ENCODE measurements around the gene ATP13A3.

Gene ATP13A3

GRCh38 chr3:194474675-194475074 is 12.1 kb downstream of the ATP13A3 start:
- no peak for DNase-seq

- DNase-seq = peak; percentile 36
These were observed 14.4 kb downstream of the ATP13A3 start for GRCh38 chr3:194472290-194472920.

GRCh38 chr3:194471863-194472262 is 14.9 kb downstream of the ATP13A3 start:
- no peak for DNase-seq

GRCh38 chr3:194470615-194471014 is 16.2 kb downstream of the ATP13A3 start:
- no peak for DNase-seq

DNA sequence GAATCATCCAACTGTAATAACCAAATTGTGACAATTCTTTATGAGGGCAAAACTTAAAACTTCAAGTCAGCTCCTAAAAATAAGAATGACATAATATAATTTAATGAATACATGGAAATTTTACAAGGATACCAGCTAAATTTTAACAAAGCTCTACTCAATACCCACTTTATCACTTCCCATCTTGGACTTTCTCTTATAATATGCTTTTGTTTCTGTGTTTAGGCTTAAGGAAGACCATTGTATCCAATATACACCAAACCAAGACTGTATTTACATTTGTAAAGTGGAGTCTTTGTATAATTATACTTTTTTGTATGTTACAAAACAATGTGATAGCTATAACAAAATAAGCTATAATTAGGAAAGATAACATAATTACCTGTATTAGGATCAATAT is 16.8 kb downstream of the ATP13A3 start:
- DNase-seq = no peak

DNA sequence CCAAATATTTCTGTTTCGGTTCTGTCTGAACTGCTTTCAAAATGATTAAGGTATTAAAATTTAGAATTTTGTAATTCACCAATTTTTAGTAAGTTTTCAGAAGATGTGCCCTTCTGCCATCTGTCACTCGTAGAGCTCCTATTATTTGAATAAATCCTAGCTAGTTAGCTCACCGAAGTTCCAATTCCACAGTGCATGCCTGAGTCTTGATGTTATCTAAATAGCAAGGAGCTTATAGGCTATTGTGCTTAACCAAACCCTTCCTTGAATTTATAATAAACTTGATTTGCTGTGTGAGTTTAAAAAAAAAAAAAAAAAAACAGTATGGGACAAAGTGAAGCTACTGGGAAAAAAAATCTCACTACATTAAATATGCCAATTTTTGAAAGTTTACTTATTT is 18.7 kb downstream of the ATP13A3 start:
- DNase-seq = no peak

DNA sequence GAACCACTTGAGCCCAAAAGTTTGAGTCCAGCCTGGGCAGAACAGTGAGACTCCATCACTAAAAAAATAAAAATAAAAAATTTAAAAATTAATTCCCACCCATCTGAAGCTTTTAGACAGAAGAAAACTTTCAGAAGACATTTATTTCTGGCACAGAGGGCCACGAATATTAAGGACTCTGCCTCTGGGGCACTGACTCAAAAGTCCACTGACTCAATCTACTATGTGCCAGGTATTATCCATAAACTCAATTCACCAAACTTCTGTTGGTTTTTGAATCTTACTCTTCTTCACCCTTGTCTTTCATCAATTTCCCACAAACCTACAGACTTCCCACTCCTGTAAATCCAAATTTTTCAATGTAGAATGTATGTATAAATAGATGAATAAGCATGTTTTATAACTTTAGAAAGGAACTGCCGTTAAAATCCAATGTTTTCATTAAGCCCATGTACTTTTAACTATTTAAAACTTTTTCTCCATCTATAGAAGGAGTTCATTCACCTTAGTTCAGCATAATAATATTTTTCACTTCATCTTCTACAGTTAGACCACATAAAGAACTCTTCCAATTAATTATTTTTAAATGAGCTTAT is 19.9 kb downstream of the ATP13A3 start:
- DNase-seq = no peak

DNA sequence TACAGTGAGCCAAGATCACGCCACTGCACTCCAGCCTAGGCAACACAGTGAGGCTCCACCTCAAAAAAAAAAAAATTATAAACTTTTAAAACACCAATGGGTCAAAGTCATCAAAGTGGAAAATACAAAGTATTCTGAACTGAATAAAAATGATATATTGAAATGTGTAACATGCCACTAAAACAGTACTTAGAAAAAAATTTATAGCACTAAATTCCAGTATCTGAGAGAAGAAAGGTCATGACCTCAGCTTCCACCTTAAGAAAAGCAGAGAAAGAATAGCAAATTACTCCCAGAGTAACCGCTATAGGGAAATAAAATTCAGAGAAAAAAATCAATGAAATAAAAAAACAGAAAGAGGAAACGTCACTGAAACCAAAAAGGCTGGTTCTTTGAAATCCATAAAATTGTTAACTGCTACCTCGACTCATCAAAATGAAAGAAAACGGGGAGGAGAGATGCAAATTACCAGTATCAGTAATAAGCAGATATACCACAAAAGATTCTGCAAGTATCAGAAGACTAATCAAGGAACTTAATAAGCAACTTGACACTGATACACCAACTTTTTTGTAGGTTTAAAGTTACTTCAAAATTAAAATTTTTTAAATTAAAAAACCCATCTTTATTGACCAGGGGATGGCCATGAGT is 20.8 kb downstream of the ATP13A3 start:
- no peak for DNase-seq

GRCh38 chr3:194465246-194465645 is 21.6 kb downstream of the ATP13A3 start:
- no peak for DNase-seq

DNA sequence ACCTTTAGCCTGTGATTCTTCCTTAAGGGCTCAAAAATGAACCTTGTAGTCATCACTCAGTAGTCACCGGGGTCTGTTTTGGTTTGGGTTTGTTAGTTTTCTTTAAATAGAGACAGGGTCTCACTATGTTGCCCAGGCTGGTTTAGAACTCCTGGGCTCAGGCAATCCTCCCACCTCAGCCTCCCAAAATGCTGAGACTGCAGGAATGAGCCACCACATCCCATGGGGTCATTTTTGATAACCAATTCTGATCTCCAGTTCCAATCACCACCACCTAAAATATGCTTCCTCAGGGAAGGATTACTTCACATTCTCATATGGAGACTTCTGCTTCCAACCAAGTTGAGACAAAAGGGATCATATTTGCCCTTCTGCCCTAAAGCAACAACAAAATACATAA is 22.1 kb downstream of the ATP13A3 start:
- no peak for DNase-seq

DNA sequence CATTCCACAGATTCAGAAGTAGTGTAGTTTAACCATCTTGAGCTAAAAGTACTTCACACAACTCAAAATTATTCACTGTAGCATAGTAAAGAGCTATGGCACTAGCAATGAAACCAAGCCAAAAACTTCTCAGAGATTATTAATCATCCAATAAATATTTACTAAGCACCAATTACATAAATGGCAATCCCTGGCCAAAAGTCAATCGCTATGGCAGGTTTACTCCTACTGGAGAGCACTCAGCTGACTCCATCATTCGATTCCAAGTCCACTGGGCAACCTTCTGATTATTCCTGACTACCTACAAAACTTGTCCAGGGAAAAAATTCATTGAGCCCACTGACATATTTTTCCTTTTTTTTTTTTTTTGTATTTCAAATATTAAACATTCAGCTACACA is 23.9 kb downstream of the ATP13A3 start:
- DNase-seq = no peak

DNA sequence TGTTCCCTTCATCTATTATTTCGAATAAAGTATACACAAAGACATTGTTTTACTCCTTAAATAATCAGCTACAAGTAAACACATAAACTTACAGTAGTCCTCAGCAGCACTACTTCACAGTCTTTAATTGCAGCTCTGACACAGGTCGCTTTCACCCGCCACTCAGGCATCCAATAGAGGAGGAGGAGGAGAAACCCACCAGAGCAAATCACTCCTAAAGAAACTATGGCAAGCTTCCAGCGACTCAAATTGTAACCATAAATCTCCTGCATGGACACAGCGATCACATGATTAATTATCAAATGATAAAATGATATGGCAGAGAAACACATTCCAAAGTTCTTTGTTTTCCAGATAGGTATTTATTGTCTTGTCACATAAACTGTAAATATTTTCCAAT is 26.2 kb downstream of the ATP13A3 start:
- no peak for DNase-seq

GRCh38 chr3:194458131-194458530 is 28.7 kb downstream of the ATP13A3 start:
- no peak for DNase-seq

DNA sequence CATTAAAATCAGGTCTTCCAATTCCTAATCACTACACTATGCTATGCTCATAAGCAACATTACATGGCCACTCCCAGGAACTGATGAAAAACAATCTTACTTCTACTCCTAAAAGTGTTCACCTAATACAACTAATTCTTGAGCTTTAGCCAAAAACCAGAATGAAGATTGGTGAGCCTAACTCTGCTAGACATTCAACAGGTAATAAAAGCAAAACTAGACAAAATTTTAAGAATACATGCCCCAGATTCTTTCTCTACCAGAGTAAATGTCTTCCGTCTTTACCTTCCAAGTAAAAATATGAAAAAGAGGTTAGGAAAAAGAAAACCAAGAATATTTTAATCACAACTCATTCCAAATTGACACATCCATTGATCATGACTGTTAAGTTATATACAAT is 31.3 kb downstream of the ATP13A3 start:
- no peak for DNase-seq

DNA sequence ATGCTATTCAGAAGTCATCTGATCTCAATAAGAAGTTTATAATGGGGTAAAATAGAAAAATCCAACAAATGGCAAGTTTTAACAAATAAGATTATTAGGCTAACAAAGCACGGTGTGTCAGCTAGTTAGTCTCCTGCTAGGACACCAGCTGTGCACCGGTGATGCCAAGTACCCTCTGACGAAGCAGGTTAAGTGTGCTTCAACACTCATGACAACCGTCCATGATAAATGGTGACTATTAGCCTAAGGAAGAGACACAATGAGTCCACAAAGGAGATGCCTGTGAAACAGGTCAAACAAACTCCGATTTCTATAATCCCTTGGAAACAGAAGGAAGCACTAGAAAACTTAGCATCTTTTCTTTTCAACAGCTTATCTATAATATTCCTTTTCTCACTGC is 36.5 kb downstream of the ATP13A3 start:
- peak; percentile 88 for DNase-seq

DNA sequence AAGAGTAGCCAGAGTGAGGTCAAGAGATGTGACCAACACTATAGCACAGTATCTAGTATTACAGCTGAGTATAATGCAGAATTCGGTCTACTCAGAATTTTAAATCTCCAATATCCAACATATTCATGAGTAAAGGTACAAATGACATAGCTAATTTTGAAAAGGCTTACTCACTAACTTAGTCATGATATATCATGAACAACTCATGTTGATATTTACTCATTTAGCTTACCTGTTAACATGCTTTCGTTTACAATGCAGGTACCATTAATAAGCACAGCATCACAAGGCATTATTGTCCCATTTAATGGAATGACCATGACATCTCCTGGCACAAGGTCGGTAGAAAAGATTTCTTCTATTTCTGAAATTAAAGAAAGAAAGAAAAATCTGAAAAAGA is 36.9 kb downstream of the ATP13A3 start:
- no peak for DNase-seq

GRCh38 chr3:194447657-194448056 is 39.1 kb downstream of the ATP13A3 start:
- no peak for DNase-seq

DNA sequence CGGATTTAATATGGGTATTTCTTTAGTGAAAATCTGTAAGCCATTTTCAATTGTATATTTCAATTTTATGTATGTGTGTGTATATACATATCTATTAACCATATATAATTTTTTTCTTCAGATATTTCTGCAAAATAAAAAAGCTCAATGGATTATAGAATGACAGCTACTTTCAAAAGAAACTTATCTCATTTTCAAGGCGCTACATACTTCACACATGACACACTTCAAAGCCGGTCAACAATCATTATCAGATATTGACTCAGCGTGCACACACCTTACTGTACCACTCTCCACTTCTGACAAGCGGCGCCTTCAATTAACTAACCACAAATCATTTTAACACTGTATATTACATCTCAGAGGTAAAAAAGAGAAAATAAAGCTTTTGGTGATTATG is 39.6 kb downstream of the ATP13A3 start:
- peak; percentile 62 for DNase-seq

DNA sequence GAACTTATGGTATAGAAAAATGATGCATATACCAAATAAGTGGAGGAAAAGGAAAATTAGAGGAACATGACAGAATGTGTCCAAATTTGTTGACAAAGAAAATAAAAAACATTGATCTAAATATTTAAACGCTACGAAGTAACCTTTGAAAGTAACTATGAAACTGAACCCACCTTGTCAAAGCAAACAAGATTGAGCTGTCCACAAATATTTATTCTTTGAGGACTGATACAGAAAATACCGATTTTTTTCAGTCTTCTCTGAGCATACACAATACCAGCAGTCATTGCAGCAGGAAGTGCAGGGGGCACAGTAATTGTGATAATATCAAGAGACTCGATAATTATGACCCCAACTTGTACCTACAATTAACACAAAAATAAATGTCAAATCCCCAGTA is 40.0 kb downstream of the ATP13A3 start:
- DNase-seq = no peak

DNA sequence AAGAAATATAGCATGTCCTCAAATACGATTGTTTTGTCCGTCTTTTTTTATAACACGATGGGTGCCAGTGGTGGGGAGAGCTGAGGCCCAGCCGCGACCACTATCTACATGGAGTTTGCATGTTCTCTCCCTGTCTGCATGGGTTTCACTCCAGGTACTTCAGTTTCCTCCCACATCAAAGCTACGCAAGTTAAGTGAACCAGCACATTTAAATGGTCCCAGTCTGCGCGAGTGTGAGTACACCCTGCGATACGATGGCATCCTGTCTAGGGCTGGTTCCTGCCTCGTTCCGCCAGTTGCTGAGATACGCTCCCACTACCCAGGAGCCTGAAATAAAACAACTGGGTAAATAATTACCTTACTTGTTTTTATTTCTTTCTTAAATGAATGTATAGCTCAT is 40.6 kb downstream of the ATP13A3 start:
- no peak for DNase-seq

- DNase-seq = no peak
These were observed 42.9 kb downstream of the ATP13A3 start for GRCh38 chr3:194443901-194444300.

- peak; percentile 47 for DNase-seq
These were observed 46.0 kb downstream of the ATP13A3 start for GRCh38 chr3:194440756-194441155.

- DNase-seq = peak; percentile 88
These were observed 46.8 kb downstream of the ATP13A3 start for GRCh38 chr3:194439881-194440550.

- DNase-seq = no peak
These were observed 52.3 kb downstream of the ATP13A3 start for GRCh38 chr3:194434503-194434902.
